Measurements from ENCODE around the gene RFNG. TPM values are rescaled to one million over a fixed set of nuclear protein-coding genes. Genes with fewer than 3 reads are reported as not detected.

Gene RFNG
- total and polyA plus RNA-seq, 2 donors from 2014 or later: 29.8 to 47.3 TPM

DNA sequence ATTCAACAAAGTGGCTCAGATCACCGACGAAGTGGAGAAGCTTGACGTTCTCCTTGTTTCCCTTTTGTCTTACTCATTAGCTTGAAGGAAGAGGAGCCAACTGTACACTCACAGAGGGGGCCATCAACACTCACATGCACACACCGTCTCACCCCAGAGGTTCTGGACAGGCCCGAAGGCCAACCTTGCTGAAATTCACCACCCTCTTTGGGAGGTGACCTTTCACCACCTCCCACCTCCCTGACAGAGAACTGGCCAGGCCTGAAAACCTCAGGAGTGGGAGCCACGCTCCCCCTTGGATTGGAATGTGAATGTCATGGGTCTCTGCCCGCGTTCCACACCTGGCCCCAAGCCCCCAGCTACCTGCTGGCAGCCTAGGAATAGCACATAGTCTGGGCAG is 16.1 kb downstream of the RFNG start:
- DNase-seq: no peak
- no peak for FAIRE-seq
- H3K9me3 ChIP-seq (ENCODE audit: control insufficient read depth in 2 of 3, insufficient read depth in 1 of 3, low read length in 3 of 3): no peaks in the 10 kb centered on the region
- H3K27ac ChIP-seq (ENCODE audit: low read depth in 2 of 2, low read length in 2 of 2): no peak overlapping the region
- no peaks in the 10 kb centered on the region for H3K27me3 ChIP-seq (ENCODE audit: control insufficient read depth, insufficient read depth, low read length)
- H3K4me3 ChIP-seq (ENCODE audit: low read length in 3 of 3): peak overlapping the region in 1 of 3 donors; percentile 84
- H3K4me1 ChIP-seq (ENCODE audit: control insufficient read depth in 2 of 3, insufficient read depth in 2 of 3, low read depth in 1 of 3, low read length in 3 of 3): peaks cover 3 to 21% (median 5%) of the 10 kb centered on the region in 3 donors
- H3K36me3 ChIP-seq (ENCODE audit: control insufficient read depth in 2 of 3, insufficient read depth in 3 of 3, low read length in 3 of 3): peaks cover 0 to 7% (median 0%) of the 10 kb centered on the region in 3 donors
- intact Hi-C loops (cut with DNase I): loop anchor here (10.0 kb wide), 1 partner anchor 119 kb away; no protein-coding TSS in a partner anchor
- H3K9ac ChIP-seq (ENCODE audit: low read length in 3 of 3): no peak overlapping the region
- no peak for TF ChIP-seq CTCF (IDR thresholded peaks at IDR 0.05; ENCODE audit: borderline replicate concordance, extremely low read depth, insufficient read depth)

- Histone ChIP-seq H3K27ac (ENCODE audit: low read depth in 2 of 2, low read length in 2 of 2) (no peak overlapping the region), H3K4me1 (ENCODE audit: control insufficient read depth in 2 of 3, insufficient read depth in 2 of 3, low read depth in 1 of 3, low read length in 3 of 3) (peaks cover 3 to 27% (median 5%) of the 10 kb centered on the region in 3 donors), H3K36me3 (ENCODE audit: control insufficient read depth in 2 of 3, insufficient read depth in 3 of 3, low read length in 3 of 3) (peaks cover 0 to 7% (median 0%) of the 10 kb centered on the region in 3 donors), H3K9ac (ENCODE audit: low read length in 3 of 3) (no peak overlapping the region), H3K4me3 (ENCODE audit: low read length in 3 of 3) (no peak overlapping the region), H3K27me3 (ENCODE audit: control insufficient read depth, insufficient read depth, low read length) (no peaks in the 10 kb centered on the region), H3K9me3 (ENCODE audit: control insufficient read depth in 2 of 3, insufficient read depth in 1 of 3, low read length in 3 of 3) (no peaks in the 10 kb centered on the region)
- DNase-seq: no peak
- intact Hi-C loops (cut with DNase I): loop anchor here (10.0 kb wide), 1 partner anchor 120 kb away; no protein-coding TSS in a partner anchor
- no peak for FAIRE-seq
- TF ChIP-seq CTCF (IDR thresholded peaks at IDR 0.05; ENCODE audit: borderline replicate concordance, extremely low read depth, insufficient read depth): no peak
Observed at GRCh38 chr17:82034371-82035011, 17.1 kb downstream of the RFNG start.

GRCh38 chr17:82033359-82034085 is 18.1 kb downstream of the RFNG start:
- FAIRE-seq: no peak
- Histone ChIP-seq H3K27ac (ENCODE audit: low read depth in 2 of 2, low read length in 2 of 2) (no peak overlapping the region), H3K9me3 (ENCODE audit: control insufficient read depth in 2 of 3, insufficient read depth in 1 of 3, low read length in 3 of 3) (no peaks in the 10 kb centered on the region), H3K4me3 (ENCODE audit: low read length in 3 of 3) (no peak overlapping the region), H3K36me3 (ENCODE audit: control insufficient read depth in 2 of 3, insufficient read depth in 3 of 3, low read length in 3 of 3) (peaks cover 0 to 7% (median 0%) of the 10 kb centered on the region in 3 donors), H3K9ac (ENCODE audit: low read length in 3 of 3) (no peak overlapping the region), H3K27me3 (ENCODE audit: control insufficient read depth, insufficient read depth, low read length) (no peaks in the 10 kb centered on the region), H3K4me1 (ENCODE audit: control insufficient read depth in 2 of 3, insufficient read depth in 2 of 3, low read depth in 1 of 3, low read length in 3 of 3) (peaks cover 3 to 27% (median 5%) of the 10 kb centered on the region in 3 donors)
- TF ChIP-seq CTCF (IDR thresholded peaks at IDR 0.05; ENCODE audit: borderline replicate concordance, extremely low read depth, insufficient read depth): no peak
- DNase-seq: no peak
- intact Hi-C loops (cut with DNase I): loop anchor here (10.0 kb wide), 1 partner anchor 121 kb away; no protein-coding TSS in a partner anchor
